ENCODE results near the gene ACACB.
"Not testable (repeated sequence)": the region's sequence is repeated elsewhere in the genome, so short reads cannot be mapped to it uniquely, and the experiment has no call there.

ACACB gene

DNA sequence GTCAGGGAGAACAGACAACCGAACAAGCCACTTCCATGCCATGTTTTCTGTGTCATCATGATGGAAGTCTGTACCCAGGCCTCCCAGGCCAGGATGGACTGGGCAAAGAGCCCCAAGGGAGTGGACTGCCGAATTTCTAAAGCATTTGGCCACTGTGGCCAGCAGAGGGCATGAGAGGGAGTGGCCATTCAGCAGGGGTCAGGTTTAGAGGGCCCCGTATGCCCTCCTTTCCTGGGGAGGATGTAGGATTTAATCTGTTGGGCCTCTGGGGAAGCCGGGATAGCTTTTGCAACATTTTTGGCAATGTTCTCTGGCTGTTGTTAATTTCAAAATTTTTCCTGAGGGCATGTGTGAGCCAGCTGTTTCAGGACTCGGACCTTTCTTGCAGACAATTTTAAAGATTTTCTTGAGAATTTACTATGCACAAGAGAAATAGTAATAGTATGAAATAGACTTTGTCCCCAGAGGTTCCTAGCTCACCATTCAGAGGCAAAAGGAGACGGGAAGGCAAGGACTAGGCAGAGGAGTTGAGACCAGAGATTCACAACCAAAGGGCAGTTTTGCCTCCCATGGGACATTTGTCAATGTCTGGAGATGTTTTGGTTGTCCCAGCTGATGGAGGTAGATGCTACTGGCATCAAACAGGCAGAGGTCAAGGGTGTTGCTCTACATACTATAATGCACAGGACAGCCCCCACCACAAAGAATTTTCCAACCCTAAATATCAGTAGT, 18.0 kb downstream of the ACACB start:
- Histone ChIP-seq H3K9ac (ENCODE audit: low read length in 5 of 5) (peak overlapping the region in 2 of 5 donors; percentile 24 to 27), H3K27ac (ENCODE audit: low read depth, low read length) (peak overlapping the region; percentile 84), H3K4me3 (ENCODE audit: low read depth in 1 of 5, low read length in 5 of 5) (peak overlapping the region; percentile 41 to 71 (median 58)), H3K27me3 (ENCODE audit: control insufficient read depth in 5 of 5, insufficient read depth in 4 of 5, low read length in 5 of 5) (no peaks in the 10 kb centered on the region), H3K36me3 (ENCODE audit: control insufficient read depth in 5 of 5, insufficient read depth in 5 of 5, low read length in 5 of 5) (peaks cover 0 to 5% (median 0%) of the 10 kb centered on the region in 5 donors), H3K9me3 (ENCODE audit: control insufficient read depth in 5 of 5, low read length in 5 of 5) (no peaks in the 10 kb centered on the region), H3K4me1 (ENCODE audit: control insufficient read depth in 5 of 5, insufficient read depth in 5 of 5, low read length in 5 of 5) (peaks cover 6 to 83% (median 73%) of the 10 kb centered on the region in 5 donors)

DNA sequence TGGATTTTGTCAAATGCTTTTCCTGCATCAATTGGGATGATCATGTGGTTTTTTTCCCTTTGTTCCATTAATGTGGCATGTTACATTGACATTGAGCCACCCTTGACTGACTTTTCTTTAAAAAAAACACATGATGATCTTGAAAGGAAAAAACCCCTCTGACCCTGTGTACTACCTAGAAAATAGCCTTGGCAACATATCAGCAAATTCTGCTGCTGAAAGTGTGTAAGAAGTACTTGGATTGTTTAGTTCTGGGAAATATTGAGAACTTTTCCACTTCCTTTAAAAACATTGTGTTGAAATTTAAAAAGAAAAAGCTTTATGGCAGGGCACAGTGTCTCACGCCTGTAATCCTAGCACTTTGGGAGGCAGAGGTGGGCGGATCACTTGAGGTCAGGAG, 20.7 kb downstream of the ACACB start:
- peaks cover 0 to 28% (median 13%) of the 10 kb centered on the region in 5 donors for H3K36me3 ChIP-seq (ENCODE audit: control insufficient read depth in 5 of 5, insufficient read depth in 5 of 5, low read length in 5 of 5)
- no peaks in the 10 kb centered on the region for H3K27me3 ChIP-seq (ENCODE audit: control insufficient read depth in 5 of 5, insufficient read depth in 4 of 5, low read length in 5 of 5)
- peak overlapping the region in 2 of 5 donors; percentile 38 to 39 for H3K9ac ChIP-seq (ENCODE audit: low read length in 5 of 5)
- peak overlapping the region; percentile 84 for H3K27ac ChIP-seq (ENCODE audit: low read depth, low read length)
- H3K4me1 ChIP-seq (ENCODE audit: control insufficient read depth in 5 of 5, insufficient read depth in 5 of 5, low read length in 5 of 5): peaks cover 6 to 90% (median 71%) of the 10 kb centered on the region in 5 donors
- H3K9me3 ChIP-seq (ENCODE audit: control insufficient read depth in 5 of 5, low read length in 5 of 5): no peaks in the 10 kb centered on the region
- H3K4me3 ChIP-seq (ENCODE audit: low read depth in 1 of 5, low read length in 5 of 5): peak overlapping the region in 1 of 5 donors; percentile 8

DNA sequence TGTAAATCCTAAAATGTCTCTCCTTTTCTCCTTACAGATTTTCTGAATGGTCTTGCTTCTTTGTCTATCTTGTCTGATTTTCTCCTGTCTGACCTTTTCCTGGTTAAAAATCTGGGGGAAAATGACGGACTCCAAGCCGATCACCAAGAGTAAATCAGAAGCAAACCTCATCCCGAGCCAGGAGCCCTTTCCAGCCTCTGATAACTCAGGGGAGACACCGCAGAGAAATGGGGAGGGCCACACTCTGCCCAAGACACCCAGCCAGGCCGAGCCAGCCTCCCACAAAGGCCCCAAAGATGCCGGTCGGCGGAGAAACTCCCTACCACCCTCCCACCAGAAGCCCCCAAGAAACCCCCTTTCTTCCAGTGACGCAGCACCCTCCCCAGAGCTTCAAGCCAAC, 23.0 kb downstream of the ACACB start:
- Histone ChIP-seq H3K9ac (ENCODE audit: low read length in 5 of 5) (peak overlapping the region in 2 of 5 donors; percentile 4 to 62), H3K27me3 (ENCODE audit: control insufficient read depth in 5 of 5, insufficient read depth in 4 of 5, low read length in 5 of 5) (no peaks in the 10 kb centered on the region), H3K36me3 (ENCODE audit: control insufficient read depth in 5 of 5, insufficient read depth in 5 of 5, low read length in 5 of 5) (peaks cover 0 to 40% (median 13%) of the 10 kb centered on the region in 5 donors), H3K4me3 (ENCODE audit: low read depth in 1 of 5, low read length in 5 of 5) (no peak overlapping the region), H3K9me3 (ENCODE audit: control insufficient read depth in 5 of 5, low read length in 5 of 5) (no peaks in the 10 kb centered on the region), H3K27ac (ENCODE audit: low read depth, low read length) (peak overlapping the region; percentile 84), H3K4me1 (ENCODE audit: control insufficient read depth in 5 of 5, insufficient read depth in 5 of 5, low read length in 5 of 5) (peaks cover 6 to 94% (median 78%) of the 10 kb centered on the region in 5 donors)

DNA sequence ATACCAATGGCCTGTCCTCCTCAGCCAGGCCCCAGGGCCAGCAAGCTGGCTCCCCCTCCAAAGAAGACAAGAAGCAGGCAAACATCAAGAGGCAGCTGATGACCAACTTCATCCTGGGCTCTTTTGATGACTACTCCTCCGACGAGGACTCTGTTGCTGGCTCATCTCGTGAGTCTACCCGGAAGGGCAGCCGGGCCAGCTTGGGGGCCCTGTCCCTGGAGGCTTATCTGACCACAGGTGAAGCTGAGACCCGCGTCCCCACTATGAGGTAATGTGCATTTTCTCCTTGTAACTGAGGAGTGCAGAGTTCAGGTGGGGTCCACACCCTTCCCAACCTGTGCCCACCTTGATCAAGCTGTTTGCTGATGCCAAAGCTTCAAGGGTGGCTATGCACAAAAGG, 23.4 kb downstream of the ACACB start:
- no peaks in the 10 kb centered on the region for H3K27me3 ChIP-seq (ENCODE audit: control insufficient read depth in 5 of 5, insufficient read depth in 4 of 5, low read length in 5 of 5)
- peaks cover 0 to 40% (median 13%) of the 10 kb centered on the region in 5 donors for H3K36me3 ChIP-seq (ENCODE audit: control insufficient read depth in 5 of 5, insufficient read depth in 5 of 5, low read length in 5 of 5)
- no peak overlapping the region for H3K4me3 ChIP-seq (ENCODE audit: low read depth in 1 of 5, low read length in 5 of 5)
- H3K9me3 ChIP-seq (ENCODE audit: control insufficient read depth in 5 of 5, low read length in 5 of 5): no peaks in the 10 kb centered on the region
- peaks cover 4 to 94% (median 74%) of the 10 kb centered on the region in 5 donors for H3K4me1 ChIP-seq (ENCODE audit: control insufficient read depth in 5 of 5, insufficient read depth in 5 of 5, low read length in 5 of 5)
- H3K9ac ChIP-seq (ENCODE audit: low read length in 5 of 5): no peak overlapping the region
- peak overlapping the region; percentile 84 for H3K27ac ChIP-seq (ENCODE audit: low read depth, low read length)

DNA sequence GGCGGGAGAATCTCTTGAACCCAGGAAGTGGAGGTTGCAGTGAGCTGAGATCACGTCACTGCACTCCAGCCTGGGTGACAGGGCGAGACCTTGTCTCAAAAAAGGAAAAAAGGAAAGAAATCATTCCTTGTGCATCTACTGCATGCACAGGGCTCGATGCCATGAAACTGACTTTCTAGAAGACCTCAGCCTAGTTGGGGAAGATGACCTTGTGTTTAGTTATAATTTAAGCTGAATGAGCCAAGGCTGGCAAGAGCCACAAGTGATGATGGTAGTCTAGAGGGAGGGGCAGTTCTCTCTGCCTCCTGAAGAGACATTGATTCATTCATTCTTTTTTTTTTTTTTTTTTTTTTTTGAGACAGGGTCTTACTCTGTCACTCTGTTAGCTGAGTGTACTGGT, 24.2 kb downstream of the ACACB start:
- Histone ChIP-seq H3K4me3 (ENCODE audit: low read depth in 1 of 5, low read length in 5 of 5) (no peak overlapping the region), H3K9ac (ENCODE audit: low read length in 5 of 5) (no peak overlapping the region), H3K36me3 (ENCODE audit: control insufficient read depth in 5 of 5, insufficient read depth in 5 of 5, low read length in 5 of 5) (peaks cover 0 to 40% (median 13%) of the 10 kb centered on the region in 5 donors), H3K27me3 (ENCODE audit: control insufficient read depth in 5 of 5, insufficient read depth in 4 of 5, low read length in 5 of 5) (no peaks in the 10 kb centered on the region), H3K9me3 (ENCODE audit: control insufficient read depth in 5 of 5, low read length in 5 of 5) (no peaks in the 10 kb centered on the region), H3K27ac (ENCODE audit: low read depth, low read length) (peak overlapping the region; percentile 90), H3K4me1 (ENCODE audit: control insufficient read depth in 5 of 5, insufficient read depth in 5 of 5, low read length in 5 of 5) (peaks cover 4 to 96% (median 75%) of the 10 kb centered on the region in 5 donors)

DNA sequence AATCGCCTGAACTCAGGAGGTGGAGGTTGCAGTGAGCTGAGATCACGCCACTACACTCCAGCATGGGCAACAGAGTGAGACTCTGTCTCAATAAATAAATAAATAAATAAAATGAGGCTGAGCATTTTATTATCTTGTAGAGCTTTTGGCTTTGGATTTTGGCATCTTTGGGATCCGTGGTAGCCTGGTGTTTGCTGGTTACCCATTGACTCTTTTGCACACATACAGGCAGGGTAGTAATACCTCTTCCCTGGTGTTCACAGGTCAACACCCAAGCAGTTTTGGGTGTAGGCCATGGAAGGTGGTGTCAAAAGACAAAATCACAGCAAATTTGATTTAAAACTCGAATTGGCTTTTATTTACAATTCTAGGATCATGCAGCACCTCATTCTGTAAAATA, 27.8 kb downstream of the ACACB start:
- Histone ChIP-seq H3K4me3 (ENCODE audit: low read depth in 1 of 5, low read length in 5 of 5) (no peak overlapping the region), H3K27me3 (ENCODE audit: control insufficient read depth in 5 of 5, insufficient read depth in 4 of 5, low read length in 5 of 5) (no peaks in the 10 kb centered on the region), H3K27ac (ENCODE audit: low read depth, low read length) (peak overlapping the region; percentile 90), H3K36me3 (ENCODE audit: control insufficient read depth in 5 of 5, insufficient read depth in 5 of 5, low read length in 5 of 5) (peaks cover 0 to 42% (median 10%) of the 10 kb centered on the region in 5 donors), H3K4me1 (ENCODE audit: control insufficient read depth in 5 of 5, insufficient read depth in 5 of 5, low read length in 5 of 5) (peaks cover 23 to 97% (median 84%) of the 10 kb centered on the region in 5 donors), H3K9ac (ENCODE audit: low read length in 5 of 5) (no peak overlapping the region), H3K9me3 (ENCODE audit: control insufficient read depth in 5 of 5, low read length in 5 of 5) (no peaks in the 10 kb centered on the region)

DNA sequence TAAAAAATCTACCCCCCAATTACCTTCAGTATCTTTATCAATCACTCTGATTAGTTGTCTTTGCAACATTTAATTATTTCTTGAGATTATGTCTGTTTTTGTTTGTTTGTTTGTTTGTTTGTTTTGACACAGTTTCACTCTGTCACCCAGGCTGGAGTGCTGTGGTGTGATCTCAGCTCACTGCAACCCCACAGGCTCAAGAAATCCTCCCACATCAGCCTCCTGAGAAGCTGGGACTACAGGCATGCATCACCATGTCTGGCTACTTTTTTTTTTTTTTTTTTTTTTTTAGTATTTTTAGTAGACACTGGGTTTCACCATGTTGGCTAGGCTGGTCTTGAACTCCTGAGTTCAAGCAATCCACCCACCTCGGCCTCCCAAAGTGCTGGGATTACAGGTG, 30.7 kb downstream of the ACACB start:
- H3K36me3 ChIP-seq (ENCODE audit: control insufficient read depth in 5 of 5, insufficient read depth in 5 of 5, low read length in 5 of 5): peaks cover 0 to 36% (median 6%) of the 10 kb centered on the region in 5 donors
- not testable (repeated sequence) for H3K4me3 ChIP-seq (ENCODE audit: low read depth in 1 of 5, low read length in 5 of 5); H3K9me3 ChIP-seq (ENCODE audit: control insufficient read depth in 5 of 5, low read length in 5 of 5); H3K9ac ChIP-seq (ENCODE audit: low read length in 5 of 5); H3K27me3 ChIP-seq (ENCODE audit: control insufficient read depth in 5 of 5, insufficient read depth in 4 of 5, low read length in 5 of 5)
- H3K4me1 ChIP-seq (ENCODE audit: control insufficient read depth in 5 of 5, insufficient read depth in 5 of 5, low read length in 5 of 5): peaks cover 23 to 96% (median 82%) of the 10 kb centered on the region in 5 donors
- H3K27ac ChIP-seq (ENCODE audit: low read depth, low read length): peak overlapping the region; percentile 90

DNA sequence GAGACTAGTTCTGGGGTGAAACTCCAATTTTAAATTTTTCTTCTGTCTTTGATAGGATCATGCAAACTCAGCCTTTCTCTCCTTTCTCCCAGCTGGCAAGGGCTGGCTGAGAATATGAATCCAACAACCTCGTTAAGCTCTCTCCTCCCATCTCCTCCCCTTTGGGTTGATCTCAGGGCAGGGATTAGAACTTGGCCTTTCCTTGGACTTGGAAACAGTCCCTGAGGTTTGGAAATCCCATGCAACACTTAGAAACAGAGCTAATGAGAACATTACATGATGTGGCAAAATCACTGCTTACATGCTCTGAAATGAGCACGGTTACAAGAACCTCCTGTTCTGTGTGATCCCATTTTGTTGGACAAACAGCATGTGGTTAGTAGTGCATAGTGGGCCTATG, 31.6 kb downstream of the ACACB start:
- Histone ChIP-seq H3K27me3 (ENCODE audit: control insufficient read depth in 5 of 5, insufficient read depth in 4 of 5, low read length in 5 of 5) (no peaks in the 10 kb centered on the region), H3K36me3 (ENCODE audit: control insufficient read depth in 5 of 5, insufficient read depth in 5 of 5, low read length in 5 of 5) (peaks cover 0 to 30% (median 6%) of the 10 kb centered on the region in 5 donors), H3K4me3 (ENCODE audit: low read depth in 1 of 5, low read length in 5 of 5) (peak overlapping the region in 1 of 5 donors; percentile 34), H3K27ac (ENCODE audit: low read depth, low read length) (peak overlapping the region; percentile 90), H3K9me3 (ENCODE audit: control insufficient read depth in 5 of 5, low read length in 5 of 5) (no peaks in the 10 kb centered on the region), H3K9ac (ENCODE audit: low read length in 5 of 5) (peak overlapping the region in 3 of 5 donors; percentile 18 to 75 (median 72)), H3K4me1 (ENCODE audit: control insufficient read depth in 5 of 5, insufficient read depth in 5 of 5, low read length in 5 of 5) (peaks cover 19 to 93% (median 74%) of the 10 kb centered on the region in 5 donors)

DNA sequence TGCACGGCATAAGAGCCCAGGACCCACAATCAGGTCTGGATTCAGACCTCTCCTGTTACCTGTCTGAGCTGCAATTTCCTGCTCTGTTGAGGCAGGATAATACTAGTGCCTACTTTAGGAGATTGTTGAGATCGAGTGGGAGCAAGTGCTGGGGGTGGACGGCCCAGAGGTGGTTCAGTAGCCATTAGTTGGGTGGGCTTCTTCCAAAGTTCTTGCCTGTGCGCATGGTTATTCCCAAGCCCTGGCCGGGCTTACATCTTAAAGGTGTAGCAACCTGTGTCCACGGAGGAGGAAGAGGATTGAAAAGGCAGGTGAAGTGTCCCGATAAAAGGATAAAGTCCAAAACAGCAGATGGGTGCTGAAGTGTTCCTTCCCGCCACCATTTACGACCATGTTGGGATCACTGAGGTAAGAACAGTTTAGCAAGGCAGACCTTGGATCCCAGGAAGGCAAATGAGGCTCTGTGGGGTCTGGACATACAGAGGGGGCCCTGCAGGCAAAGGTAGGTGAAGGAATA, 33.8 kb downstream of the ACACB start:
- peak overlapping the region; percentile 90 for H3K27ac ChIP-seq (ENCODE audit: low read depth, low read length)
- H3K36me3 ChIP-seq (ENCODE audit: control insufficient read depth in 5 of 5, insufficient read depth in 5 of 5, low read length in 5 of 5): peaks cover 0 to 24% (median 6%) of the 10 kb centered on the region in 5 donors
- peaks cover 18 to 91% (median 79%) of the 10 kb centered on the region in 5 donors for H3K4me1 ChIP-seq (ENCODE audit: control insufficient read depth in 5 of 5, insufficient read depth in 5 of 5, low read length in 5 of 5)
- no peak overlapping the region for H3K4me3 ChIP-seq (ENCODE audit: low read depth in 1 of 5, low read length in 5 of 5)
- H3K27me3 ChIP-seq (ENCODE audit: control insufficient read depth in 5 of 5, insufficient read depth in 4 of 5, low read length in 5 of 5): no peaks in the 10 kb centered on the region
- peak overlapping the region in 1 of 5 donors; percentile 18 for H3K9ac ChIP-seq (ENCODE audit: low read length in 5 of 5)
- H3K9me3 ChIP-seq (ENCODE audit: control insufficient read depth in 5 of 5, low read length in 5 of 5): no peaks in the 10 kb centered on the region

DNA sequence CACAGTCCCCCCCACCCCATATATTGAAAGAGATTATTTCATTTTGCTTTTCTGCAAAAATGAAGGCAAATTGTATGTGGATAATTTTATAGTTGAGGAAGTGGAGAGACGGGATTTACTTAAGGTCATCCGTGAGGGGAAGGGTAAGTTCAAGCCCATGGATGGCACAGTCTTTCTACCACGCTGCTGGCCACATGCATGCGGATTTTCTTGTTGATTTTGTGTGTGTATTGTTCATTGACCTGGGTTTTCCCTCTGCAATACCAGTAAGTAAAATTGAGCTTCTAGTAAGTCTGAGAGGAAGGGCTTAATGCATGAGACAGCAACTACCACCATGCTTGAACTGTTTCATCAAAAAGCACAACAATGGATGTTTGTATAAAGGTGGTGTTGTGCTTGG, 35.1 kb downstream of the ACACB start:
- no peak overlapping the region for H3K9ac ChIP-seq (ENCODE audit: low read length in 5 of 5)
- peak overlapping the region; percentile 49 for H3K27ac ChIP-seq (ENCODE audit: low read depth, low read length)
- peaks cover 2 to 21% (median 6%) of the 10 kb centered on the region in 5 donors for H3K36me3 ChIP-seq (ENCODE audit: control insufficient read depth in 5 of 5, insufficient read depth in 5 of 5, low read length in 5 of 5)
- peaks cover 15 to 91% (median 81%) of the 10 kb centered on the region in 5 donors for H3K4me1 ChIP-seq (ENCODE audit: control insufficient read depth in 5 of 5, insufficient read depth in 5 of 5, low read length in 5 of 5)
- H3K9me3 ChIP-seq (ENCODE audit: control insufficient read depth in 5 of 5, low read length in 5 of 5): no peaks in the 10 kb centered on the region
- H3K27me3 ChIP-seq (ENCODE audit: control insufficient read depth in 5 of 5, insufficient read depth in 4 of 5, low read length in 5 of 5): no peaks in the 10 kb centered on the region
- no peak overlapping the region for H3K4me3 ChIP-seq (ENCODE audit: low read depth in 1 of 5, low read length in 5 of 5)
